GM21825 (cell line): ENCODE data around the gene CDH4.

ENCODE experiments used
- ATAC-seq: cut with Tn5 transposase; IDR thresholded peaks from one replicate; pipeline ENCODE4 v1.9.1; 2021; ENCODE audit warnings: mild to moderate bottlenecking, moderate library complexity; ENCODE audit not compliant: unreplicated experiment

Gene CDH4

DNA sequence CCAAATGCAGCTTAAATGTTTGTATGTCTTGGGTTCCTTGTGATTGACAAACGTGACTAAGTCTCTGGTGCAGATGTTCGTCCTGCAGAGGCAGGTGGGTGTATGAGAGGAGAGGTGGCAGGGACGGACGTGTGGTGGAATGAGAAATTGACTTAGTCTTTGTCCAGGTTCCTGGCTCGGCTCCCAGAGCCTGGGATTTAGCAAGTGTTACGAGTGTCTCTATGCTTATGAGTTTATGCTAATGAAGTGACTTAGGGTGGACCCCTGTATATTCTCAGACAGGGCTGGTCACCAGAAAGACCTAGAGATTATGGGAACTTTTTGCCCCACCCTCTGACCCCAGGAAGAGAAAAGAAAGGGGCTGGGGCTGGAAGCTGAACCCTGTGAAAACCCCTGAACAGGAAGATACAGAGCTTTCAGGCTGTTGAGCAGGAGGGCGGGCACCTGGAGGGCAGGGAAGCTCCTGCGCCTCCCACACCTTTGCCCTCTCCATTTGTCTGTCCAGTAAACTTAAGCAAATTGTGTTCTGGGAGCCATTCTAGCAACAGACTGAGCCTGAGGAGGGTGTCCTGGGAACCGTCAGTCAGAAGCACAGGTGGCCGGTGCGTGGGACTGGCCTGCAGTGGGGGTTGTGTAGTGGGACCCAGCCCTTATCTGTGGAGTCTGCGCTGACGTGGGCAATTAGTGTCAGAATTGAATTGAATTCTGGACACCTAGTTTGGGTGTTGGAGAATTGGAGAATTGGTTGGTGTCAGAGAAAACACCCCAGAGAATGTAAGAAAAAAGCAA, 362.1 kb downstream of the CDH4 start:
- ATAC-seq = no peak

GRCh38 chr20:61614706-61615100, 362.6 kb downstream of the CDH4 start:
- ATAC-seq = no peak

- no peak for ATAC-seq
Measured at GRCh38 chr20:61615806-61616205, 363.7 kb downstream of the CDH4 start.

DNA sequence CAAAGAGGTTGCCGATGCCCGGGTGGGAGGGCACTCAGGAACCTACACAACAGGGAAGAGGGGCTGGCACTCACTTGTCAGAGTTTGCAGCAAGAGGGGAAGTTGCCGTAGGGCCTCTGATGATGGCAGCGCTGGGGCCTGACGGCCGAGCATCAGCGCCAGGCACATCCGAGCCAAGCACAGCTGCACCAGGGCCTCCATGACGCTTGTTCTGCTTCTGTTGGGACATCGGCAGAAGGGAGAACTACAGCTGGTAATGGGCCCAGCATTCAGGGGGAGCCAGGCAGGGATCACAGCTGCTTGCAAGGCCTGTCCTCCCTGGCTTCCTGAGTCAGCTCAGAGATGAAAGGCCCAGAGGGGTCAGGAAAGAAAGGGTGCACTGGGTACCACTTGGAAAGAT, 367.7 kb downstream of the CDH4 start:
- no peak for ATAC-seq

- ATAC-seq = no peak
Measured at GRCh38 chr20:61620174-61620573, 368.1 kb downstream of the CDH4 start.

GRCh38 chr20:61621035-61621730, 369.1 kb downstream of the CDH4 start:
- no peak for ATAC-seq

DNA sequence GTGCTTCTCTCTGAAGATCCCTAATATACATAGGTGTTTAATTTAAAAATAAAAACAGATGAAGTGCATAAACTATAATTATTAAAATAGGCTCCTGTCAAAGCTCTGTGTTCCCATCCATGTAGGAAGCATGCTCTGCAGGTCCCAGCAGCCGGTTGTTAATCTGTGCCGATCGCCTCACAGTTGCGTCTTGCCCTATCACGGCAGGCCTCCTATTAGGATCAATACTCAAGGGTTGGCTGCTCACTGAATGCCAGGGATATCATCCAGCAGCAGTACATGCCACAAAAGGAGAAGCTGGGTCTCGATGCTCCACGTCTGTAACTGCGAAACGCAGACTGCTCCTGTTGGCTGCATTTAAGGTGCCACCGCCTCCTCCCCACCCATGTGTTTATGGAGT, 369.8 kb downstream of the CDH4 start:
- ATAC-seq = no peak

DNA sequence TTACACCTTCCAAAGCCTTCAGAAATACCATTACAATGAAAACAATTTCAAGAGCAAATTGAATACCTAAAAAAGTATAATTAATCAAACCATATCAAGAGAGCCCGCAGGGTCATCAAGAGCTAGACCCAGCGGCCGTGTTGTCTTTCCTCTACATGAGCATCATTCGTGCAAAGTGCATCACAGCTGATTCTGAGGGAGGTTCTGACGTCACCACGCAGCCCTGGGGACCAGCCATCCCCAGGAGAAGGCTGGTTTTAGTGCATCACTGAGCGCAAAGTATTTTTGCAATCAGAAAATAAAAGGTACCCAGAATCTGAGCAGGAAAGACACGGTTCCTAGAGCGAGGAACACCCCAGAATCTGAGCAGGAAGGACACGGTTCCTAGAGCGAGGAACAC, 371.4 kb downstream of the CDH4 start:
- no peak for ATAC-seq

- no peak for ATAC-seq
Measured at GRCh38 chr20:61625246-61625645, 373.2 kb downstream of the CDH4 start.

DNA sequence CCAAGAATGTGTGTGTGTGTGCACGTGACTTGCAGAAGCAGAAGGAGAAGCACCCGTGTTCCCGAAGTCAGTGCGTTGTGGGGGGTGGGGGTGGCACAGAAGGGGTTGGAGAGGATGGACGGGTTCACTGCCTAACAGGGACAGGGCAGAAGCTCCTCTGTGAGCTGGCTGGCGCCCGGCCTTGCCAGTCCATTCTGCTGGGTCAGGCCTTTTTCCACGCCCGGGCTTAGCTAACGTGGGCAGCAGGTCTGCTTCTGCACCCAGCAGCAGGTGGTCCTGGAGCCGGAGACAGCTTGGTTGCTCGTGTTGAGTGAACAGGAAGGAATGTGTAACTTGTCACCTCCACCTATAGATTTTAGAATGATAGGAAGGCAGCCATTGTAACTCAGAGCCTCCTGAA, 374.4 kb downstream of the CDH4 start:
- no peak for ATAC-seq

DNA sequence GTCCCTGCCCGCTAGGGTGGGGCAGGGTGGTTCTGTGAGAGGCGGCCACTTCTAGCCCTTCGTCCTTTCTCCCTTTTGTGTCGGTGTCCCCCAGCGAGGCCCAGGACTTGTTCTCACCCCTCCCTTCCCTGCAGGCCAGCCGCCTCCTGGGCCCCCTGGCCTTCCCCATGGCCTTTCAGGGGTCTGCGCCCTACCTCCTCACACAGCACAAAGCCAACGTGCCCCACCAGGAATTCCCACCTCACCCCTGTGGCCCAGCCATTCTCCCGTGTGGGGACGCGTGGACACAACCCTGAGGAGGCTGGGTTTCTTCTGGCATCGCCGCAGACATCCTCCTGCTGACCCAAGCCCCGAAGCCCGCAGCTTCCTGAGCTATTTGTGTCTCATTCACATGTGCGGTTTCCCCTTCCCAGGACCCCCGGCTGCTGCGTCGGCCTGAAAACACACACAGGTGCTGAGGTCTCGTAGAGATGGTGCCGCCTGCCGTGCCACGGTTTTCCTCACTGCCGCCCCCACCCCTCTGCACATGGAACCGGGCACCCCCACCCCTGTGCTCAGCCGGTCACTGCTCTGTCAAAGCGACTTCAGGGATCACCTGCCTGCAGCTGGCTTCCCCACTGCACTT, 375.8 kb downstream of the CDH4 start:
- no peak for ATAC-seq

GRCh38 chr20:61628480-61628879, 376.4 kb downstream of the CDH4 start:
- ATAC-seq = no peak

DNA sequence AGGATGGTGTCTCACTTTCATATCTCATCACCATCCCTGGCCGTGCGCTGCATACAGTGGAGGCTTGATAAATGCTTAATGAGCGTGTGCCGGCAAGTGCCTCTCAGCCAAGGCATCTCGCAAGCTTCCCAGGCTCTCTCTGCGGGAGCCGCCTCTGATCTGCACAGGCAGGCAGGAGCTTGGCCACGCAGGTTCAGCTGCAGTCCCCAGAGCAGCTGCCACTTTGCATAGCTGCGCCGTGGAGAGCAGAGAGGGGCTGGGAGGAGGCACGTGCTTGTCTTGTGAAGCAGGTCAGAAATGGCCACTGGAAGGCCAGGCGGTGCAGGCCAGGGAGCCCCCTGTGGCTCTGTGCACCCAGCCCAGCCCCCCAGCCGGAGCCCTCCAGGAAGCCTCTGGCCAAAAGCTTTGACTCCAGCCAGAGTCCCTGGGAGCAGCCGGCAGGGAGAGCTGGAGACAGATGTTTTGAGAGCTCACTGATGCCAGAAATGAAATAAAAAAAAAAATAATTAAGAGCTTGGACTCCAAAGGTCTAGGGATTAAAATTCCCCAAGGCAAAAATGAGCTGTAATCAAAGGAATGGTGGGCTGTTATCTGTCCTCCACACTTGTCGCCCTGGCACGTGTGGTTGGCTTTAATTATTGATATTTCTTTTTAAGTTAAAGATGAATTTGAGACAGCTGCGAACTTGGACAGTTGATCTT, 377.0 kb downstream of the CDH4 start:
- no peak for ATAC-seq

DNA sequence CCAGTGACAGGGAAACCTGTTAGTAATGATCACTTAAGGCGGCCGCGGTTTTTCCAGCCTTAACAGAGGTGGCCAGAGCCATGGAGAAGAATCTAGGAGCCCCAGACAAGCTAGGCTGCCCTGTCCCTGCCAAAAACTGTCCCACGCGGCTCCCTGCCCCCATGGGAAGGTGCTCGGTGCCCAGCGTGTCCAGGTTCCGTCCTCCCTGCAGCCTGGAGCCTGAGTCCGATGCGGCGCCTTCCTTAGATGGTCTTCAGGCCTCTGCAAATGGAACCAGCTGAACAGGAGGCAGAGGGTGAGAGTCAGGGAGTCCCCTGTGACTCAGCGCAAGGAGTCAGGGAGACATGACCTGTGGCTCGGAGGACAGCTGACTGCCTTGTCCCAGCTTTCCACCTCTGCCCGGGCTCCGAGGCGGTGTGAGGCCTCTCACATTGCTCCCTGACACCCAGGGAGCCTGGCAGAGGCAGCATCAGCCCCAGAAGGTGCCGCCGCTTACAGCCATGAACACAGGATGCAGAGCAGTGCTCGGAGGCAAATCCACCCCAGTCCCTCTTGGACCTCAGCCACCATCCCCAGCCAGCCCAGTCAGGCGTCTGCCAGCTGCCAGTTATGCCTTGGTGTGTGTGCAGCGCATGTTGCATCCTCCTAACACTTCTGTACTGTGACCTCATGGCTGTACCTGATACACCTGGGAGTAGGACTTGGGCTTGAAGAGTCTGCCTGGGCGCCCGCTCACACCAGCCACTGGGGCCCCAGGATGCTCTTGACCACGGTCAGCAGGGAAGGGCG, 377.7 kb downstream of the CDH4 start:
- ATAC-seq = no peak

DNA sequence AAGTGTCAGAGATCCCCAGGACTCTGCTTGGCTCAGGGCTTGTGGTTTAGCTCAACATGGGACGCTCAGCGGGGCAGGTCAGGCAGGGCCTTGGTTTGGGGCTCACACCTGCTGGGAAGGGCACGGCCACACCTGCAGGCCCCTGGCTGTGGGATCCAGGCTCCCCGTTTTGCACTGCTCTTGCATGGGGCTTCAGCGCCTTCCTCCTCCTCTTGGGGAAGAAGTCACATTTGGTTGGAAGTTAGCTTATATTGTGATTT, 378.3 kb downstream of the CDH4 start:
- ATAC-seq = no peak

- no peak for ATAC-seq
Measured at GRCh38 chr20:61630816-61631215, 378.8 kb downstream of the CDH4 start.

GRCh38 chr20:61631751-61632150, 379.7 kb downstream of the CDH4 start:
- no peak for ATAC-seq

- no peak for ATAC-seq
Measured at GRCh38 chr20:61633004-61633403, 380.9 kb downstream of the CDH4 start.

GRCh38 chr20:61634376-61635145, 382.5 kb downstream of the CDH4 start:
- ATAC-seq = no peak
